ENCODE measurements around the gene DHRS2. TPM values are rescaled to one million over a fixed set of nuclear protein-coding genes. Genes with fewer than 3 reads are reported as not detected.

The DHRS2 gene
- total and polyA plus RNA-seq, 10 of the 15 experiments (the other 5 are each of a cell fraction or from before 2014, with no cell fraction given) = 0.09 to 1.8 (median 0.73) TPM; not detected in 1

GRCh38 chr14:23693252-23693775 is 57.1 kb downstream of the DHRS2 start:
- ChIA-PET SMC1A (ENCODE audit: uncharacterized antibody, unreplicated experiment) (no interaction called here), POLR2A (no interaction called here), CTCF (interaction anchor here (0.7 to 1.3 kb wide), 2 partner anchors 104 to 231 kb away, joined by 3 to 4 read pairs; no protein-coding TSS in a partner anchor), RAD21 (ENCODE audit: unreplicated experiment) (no interaction called here)
- no peaks in the 10 kb centered on the region for H3K4me1 ChIP-seq (ENCODE audit: control insufficient read depth, insufficient read depth, low read length)
- H4K20me1 ChIP-seq (ENCODE audit: control insufficient read depth, insufficient read depth) = no peaks in the 10 kb centered on the region
- intact Hi-C loops (cut with micrococcal nuclease; ENCODE audit: unreplicated experiment) = no loop called here
- FAIRE-seq (no peak), DNase-seq (ENCODE audit: low read depth, low spot score) (no peak), ATAC-seq (no peak)
- no peaks in the 10 kb centered on the region for H3K36me3 ChIP-seq (ENCODE audit: control insufficient read depth in 2 of 2, insufficient read depth in 2 of 2, low read length in 1 of 2)
- no peak overlapping the region for H3K4me2 ChIP-seq (ENCODE audit: control insufficient read depth, insufficient read depth)
- no peaks in the 10 kb centered on the region for H3K79me2 ChIP-seq (ENCODE audit: control insufficient read depth, insufficient read depth, low read length)
- no peaks in the 10 kb centered on the region for H3K9me3 ChIP-seq (replicated peaks; ENCODE audit: control insufficient read depth, insufficient read depth, low read length)
- peaks cover 5 to 6% of the 10 kb centered on the region in 2 experiments for H3K27me3 ChIP-seq (replicated peaks in 1 of 2; ENCODE audit: control insufficient read depth in 2 of 2, insufficient read depth in 2 of 2, low read length in 1 of 2)
- H3K9ac ChIP-seq (ENCODE audit: control insufficient read depth, insufficient read depth, low read length) = no peak overlapping the region
- 46% methylated on average over 11 of the region's 11 CpGs for WGBS (ENCODE audit: insufficient coverage, insufficient replicate concordance, low lambda C conversion rate, missing lambda C conversion rate)
- in situ Hi-C loops (cut with MboI) = no loop called here
- H2AFZ ChIP-seq (ENCODE audit: control insufficient read depth, low read depth, low read length) = no peak overlapping the region
- H3K27ac ChIP-seq (ENCODE audit: control insufficient read depth, insufficient read depth) = no peak overlapping the region
- no TSS peak for BruUV-seq (replicated peaks)
- TF ChIP-seq ZNF622 (IDR thresholded peaks at IDR 0.05) = no peak
- no peak for TF ChIP-seq FOS (IDR thresholded peaks at IDR 0.05; ENCODE audit: borderline replicate concordance, extremely low read depth, insufficient read length)
- no peak for TF ChIP-seq CHD1 (IDR thresholded peaks at IDR 0.05; ENCODE audit: low read depth, low read length)
- no peak for TF ChIP-seq GATAD2B (conservative IDR thresholded peaks at IDR 0.05; ENCODE audit: low read depth)
- no peak for TF ChIP-seq NFYA (IDR thresholded peaks at IDR 0.05; ENCODE audit: borderline replicate concordance, low read depth, low read length)
- no peak for TF ChIP-seq SMC3 (IDR thresholded peaks at IDR 0.05; ENCODE audit: borderline replicate concordance, low read length)
- no peak for TF ChIP-seq BCL11A (IDR thresholded peaks at IDR 0.05; ENCODE audit: low read depth, low read length)
- TF ChIP-seq ZZZ3 (IDR thresholded peaks at IDR 0.05; ENCODE audit: control insufficient read depth, insufficient read length, low read depth) = no peak
- TF ChIP-seq JUND (IDR thresholded peaks at IDR 0.05; ENCODE audit: low read depth, low read length) = no peak
- no peak overlapping the region for H3K4me3 ChIP-seq

Measured in GM12878 (cell line).